HG02759 (cell line): ENCODE results near the gene OTOGL.

Source experiments
- ATAC-seq: cut with Tn5 transposase; IDR thresholded peaks from one replicate; pipeline ENCODE4 v1.9.1; 2021; ENCODE audit warnings: mild to moderate bottlenecking, moderate library complexity; ENCODE audit not compliant: unreplicated experiment

The OTOGL gene

GRCh38 chr12:80099259-80099658 is at the start of gene OTOGL:
TSS of gene OTOGL (plus strand) at chr12:80099537. CDS start at chr12:80209432, 109,895 bp downstream.
- no peak for ATAC-seq

DNA sequence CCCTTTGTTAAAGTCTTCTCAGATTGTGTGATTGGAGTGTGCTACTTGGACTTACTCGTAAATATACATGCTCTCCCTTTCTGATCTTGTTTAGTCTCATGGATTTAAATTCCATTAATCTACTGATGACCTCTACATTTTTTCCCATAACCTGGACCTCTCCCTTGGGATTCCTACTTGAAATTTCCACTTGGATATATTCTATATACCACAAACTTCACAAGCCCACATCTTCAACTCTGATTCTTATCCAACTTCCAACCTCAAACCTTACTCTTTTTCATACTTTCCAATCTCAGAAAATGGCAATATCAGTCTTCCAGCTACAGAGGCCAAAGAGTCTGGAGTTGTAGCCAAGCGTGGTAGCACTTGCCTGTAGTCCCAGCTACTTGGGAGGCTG is 49.1 kb upstream of the OTOGL start:
- ATAC-seq: no peak

DNA sequence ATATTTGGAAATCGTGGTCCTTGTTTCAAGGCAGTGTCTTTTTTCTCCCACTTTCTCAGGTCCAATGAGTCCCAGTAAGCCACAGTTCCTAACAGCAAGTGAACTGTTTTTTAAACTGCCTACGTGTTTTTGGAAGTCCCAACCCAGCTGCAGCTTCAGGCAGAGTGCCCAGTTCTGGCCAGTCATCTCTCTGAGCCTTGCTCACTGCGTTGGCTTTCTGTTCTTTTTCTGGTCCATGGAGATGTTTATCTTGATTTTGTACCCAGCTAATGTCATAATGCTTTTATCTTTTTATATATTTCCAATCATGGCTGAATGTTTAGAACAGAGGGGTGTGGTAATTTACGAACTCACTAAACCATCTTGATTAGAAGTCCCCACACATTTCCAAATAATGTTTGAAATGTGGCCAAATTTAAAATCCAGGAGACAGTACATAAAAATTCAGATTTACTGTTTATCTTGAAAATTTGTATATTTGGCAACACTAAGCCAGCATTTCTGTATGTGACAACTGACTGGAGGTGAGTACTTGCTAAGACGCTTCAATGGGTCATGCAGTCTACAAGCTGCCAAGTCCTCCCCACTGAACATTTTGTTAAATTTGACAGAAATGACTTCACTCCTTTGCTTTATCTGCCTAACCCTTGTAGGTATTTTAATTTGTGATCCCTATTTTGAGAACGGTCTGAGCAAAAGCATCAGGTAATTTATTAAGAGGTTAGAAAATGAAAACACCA is 46.1 kb upstream of the OTOGL start:
- ATAC-seq: no peak

DNA sequence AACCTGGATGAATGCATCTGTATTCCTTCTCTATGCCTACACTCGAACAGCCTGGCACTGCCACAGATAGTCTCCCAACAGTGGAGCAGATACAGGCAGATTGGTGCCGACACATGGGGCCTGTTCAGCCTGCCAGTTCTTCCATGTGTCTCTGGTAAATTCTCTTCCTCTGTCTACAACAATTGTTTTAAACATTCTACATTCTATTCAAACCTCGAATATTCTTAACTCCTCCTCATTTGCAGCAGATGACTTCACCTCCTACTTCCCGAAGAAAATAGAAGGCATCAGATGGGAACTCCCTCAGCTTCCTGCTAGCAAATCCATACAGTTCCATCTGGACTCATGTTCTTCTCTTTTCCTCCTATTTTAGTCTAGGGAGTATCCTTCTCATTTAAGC is 43.1 kb upstream of the OTOGL start:
- ATAC-seq: no peak

DNA sequence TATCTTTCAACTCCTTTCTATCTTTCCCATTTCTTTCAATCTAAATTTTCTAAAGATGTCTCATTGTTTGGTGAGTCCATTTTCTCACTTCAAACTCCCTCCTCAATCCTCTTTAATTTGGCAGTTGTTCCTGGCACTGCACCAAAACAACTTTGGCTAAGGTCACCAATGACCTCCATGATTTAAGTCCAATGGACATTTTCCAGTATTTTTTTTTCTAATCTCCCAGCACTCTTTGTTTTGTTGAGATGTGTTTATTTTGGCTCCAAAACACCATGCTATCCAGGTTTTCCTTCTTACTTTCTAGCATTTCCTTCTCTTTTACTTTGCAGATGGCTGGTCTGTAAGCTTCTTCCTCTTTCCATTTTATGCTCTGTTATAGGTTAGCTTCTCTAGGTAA is 42.5 kb upstream of the OTOGL start:
- ATAC-seq: no peak

DNA sequence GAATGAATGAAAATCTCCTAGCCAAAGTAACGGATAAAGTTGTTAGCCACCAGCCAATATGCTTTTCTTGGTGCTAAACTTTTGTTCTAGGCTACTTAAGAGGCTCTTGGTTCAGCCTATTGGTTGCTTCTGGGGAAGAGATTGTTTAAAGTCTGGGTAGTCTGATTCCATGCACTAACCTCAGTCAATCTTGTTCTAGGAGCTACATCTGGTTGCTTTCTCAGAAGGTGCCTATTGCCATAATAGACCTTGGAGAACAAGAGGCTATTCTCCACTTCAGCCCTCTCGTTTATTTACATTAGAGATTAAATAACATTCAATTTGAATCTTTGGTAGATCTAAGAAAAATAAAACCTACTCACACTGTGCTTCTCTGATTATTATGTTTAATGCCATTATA is 40.8 kb upstream of the OTOGL start:
- no peak for ATAC-seq

DNA sequence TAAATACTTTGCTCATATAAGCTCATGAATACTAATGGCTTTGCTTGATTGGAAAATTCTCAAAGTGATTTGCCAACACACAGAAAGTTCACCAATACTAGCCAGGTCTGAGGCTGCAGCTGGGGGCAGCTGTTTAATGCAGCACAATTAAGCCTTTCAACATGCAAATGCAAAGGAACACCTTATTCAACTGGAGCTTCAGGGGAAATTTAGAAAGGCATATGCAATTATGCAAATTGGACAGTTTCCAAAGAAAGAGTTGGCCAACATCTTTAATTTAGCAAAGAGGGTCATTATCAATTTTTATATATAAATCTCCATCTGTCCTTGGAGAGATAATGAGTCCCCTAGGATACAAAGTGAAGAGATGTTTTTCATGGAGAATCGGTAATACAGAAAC is 40.2 kb upstream of the OTOGL start:
- no peak for ATAC-seq

GRCh38 chr12:80059875-80060274 is 39.5 kb upstream of the OTOGL start:
- ATAC-seq: no peak

DNA sequence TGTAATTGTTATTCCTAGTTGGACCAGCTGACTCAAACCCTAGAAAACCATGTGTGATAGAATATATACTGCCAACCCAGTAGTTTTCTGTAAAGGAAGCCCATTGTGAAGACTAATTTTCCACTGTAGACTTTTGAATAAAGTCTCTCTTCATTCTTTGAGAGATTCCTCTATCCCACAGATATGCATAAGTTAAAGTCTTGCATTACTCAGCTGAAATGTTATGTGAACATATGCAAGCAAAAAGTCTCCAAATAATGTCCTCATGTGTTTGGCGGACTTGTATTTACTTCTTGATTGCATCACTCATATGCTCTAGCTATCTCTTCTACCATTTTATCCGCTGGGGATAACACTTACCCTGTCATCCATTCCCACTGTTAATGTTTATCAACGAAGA is 35.1 kb upstream of the OTOGL start:
- ATAC-seq: no peak

DNA sequence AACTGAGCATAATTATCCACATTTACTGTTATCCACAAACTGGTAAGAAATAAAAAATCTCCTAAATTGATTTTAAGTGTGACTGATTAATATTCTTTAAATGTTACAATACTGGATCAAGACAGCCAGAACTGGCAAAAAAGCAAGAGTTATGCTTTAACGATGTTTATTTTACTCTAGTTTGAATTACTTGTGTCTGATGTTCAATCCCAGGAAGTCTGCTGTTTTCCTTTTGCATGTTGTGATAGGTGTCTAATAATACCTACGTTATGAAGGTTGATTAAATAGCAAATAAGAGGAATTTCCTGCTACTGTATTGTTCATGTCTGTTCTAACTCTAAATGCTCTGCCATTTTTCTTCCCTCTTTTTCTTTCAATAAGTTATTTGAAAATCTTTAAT is 34.4 kb upstream of the OTOGL start:
- ATAC-seq: no peak

DNA sequence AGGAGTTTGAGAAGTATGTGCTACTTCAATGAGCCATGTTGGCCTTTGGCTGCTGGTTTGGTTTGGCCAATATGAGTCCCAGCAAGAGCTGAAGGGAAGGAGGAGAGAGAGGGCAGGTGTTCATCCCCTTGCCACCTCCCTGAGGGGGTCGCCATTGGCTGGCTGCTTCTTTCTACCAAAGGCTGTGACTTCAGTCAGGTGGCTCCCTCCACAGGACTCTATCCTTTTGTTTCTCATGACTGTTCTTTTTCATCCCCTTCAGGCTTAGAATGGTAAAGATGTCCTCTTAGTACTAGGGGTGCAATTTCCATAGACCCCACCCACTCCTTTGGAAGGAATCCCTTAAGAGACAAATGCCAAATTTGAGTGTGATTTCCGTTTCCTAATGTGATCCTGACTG is 31.2 kb upstream of the OTOGL start:
- no peak for ATAC-seq

- ATAC-seq: peak; percentile 67
These were observed 15.3 kb upstream of the OTOGL start for GRCh38 chr12:80083892-80084614.

DNA sequence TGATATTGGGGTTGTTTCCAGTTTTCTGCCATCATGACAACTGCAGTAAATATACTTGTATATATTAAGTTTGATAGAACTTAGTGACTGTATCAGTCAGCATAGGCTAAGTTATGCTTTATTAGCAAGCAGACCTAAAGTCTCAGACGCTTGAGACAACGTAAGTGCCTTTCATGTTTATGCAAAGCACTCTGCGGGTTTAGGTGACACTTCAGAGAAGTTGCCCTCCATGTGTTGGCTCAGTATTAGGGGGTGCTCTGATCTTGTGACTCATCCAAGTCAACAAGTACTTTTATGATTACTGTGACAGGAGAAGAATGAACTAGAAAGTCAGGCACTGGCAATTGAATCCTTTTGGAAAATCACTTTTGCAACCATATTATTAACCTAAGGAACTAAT is 13.3 kb upstream of the OTOGL start:
- no peak for ATAC-seq

DNA sequence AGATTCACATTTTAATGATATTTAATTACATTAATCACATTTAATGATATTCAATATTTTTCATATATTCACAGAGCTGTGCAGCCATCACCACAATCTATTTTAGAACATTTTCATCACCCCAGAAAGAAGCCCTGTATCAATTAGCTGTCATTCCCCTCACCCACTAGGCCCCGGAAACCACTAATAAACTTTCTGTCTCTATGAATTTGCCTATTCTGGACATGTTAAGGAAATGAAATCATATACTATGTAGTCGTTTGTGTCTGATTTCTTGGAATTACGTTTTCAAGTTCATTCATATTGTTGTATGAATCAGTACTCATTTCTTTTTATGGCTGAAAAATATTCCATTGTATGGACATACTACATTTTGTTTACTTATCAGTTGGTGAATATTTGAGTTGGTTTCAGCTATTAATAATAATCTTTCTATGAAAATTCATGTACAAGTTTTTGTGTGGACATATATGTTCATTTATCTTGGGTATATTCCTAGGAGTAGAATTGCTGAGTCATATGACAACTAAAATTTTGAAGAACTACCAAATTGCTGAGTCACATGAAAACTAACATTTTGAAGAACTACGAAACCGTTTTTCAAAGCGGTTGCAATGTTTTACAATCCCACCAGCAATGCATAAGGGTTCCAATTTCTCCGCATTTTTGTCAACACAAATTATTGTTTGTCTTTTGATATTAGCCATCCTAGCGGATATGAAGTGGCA is 11.7 kb upstream of the OTOGL start:
- no peak for ATAC-seq

DNA sequence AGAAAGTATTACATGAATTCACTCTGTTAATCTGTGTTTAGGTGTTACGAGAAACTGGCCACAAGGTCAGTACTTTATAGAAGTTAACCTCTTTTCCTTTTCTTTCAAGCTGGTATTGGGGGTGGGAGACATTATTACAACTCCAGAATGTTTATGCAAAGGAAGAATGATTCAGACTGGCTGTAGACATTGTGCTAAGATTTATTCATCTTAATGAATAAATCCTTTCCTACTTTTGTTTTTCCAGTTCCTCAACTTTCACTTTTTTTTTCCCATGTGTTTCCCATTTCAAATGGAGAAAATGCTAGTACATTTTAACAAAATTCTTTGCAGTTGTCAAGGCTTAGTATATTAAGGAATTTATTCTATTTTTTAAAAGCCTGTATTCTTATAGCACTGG is 1.3 kb downstream of the OTOGL start:
- ATAC-seq: no peak

GRCh38 chr12:80101126-80101525 is 1.8 kb downstream of the OTOGL start:
- ATAC-seq: no peak

- ATAC-seq: no peak
These were observed 7.9 kb downstream of the OTOGL start for GRCh38 chr12:80107221-80107620.

DNA sequence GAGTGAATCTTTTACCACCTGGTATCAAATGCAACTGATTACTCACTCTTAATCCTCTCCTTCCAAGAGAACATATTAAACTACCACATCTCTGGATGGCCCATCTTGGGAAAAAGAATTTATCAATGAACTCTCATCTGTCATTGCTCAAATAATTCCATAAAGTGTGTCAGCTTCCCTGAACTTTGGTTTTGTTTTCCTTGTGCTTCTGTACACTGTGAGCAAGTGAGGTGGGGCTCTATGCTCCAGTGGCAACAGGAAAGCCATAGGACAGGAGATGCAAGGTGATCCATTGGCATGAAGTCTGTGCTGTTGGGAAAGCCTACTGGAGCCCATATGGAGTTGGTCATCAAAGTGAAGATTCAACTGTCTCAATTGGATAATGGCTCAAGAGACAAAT is 17.4 kb downstream of the OTOGL start:
- ATAC-seq: no peak

GRCh38 chr12:80118565-80119324 is 19.4 kb downstream of the OTOGL start:
- ATAC-seq: no peak

- ATAC-seq: no peak
These were observed 21.7 kb downstream of the OTOGL start for GRCh38 chr12:80120994-80121393.

DNA sequence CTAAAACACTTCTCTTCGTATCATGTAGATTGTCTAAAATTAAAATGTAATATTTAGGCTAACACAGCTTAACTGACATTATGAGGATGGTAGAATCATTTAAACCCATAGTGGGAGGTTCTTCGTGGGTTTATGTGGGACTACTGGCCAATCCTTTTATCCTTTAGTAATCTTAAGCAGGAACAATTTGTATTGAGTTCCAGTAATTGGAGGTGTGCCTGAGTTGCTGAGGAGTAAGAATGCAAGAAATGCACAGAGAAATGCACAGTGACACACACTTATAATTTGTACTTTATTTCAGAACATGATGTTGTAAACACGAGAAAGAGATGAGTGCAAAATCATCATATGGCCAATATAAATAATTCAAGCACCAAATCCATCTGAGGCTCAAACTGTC is 22.3 kb downstream of the OTOGL start:
- no peak for ATAC-seq
